Glutamatergic neuron (in vitro differentiated cells): ENCODE results near the gene WBP2. TPM values are rescaled to one million over a fixed set of nuclear protein-coding genes. Genes with fewer than 3 reads are reported as not detected.

Experiments
- DNase-seq: peaks from one replicate; pipeline ENCODE4 v3.0.0; 2022
- H3K27ac Mint-ChIP-seq: one replicate; pipeline ENCODE4 v1.8.0; 2020; ENCODE audit warnings: mild to moderate bottlenecking, mixed read lengths, inconsistent platforms; ENCODE audit not compliant: unreplicated experiment
- H3K27me3 Mint-ChIP-seq: one replicate; pipeline ENCODE4 v1.8.0; 2020; ENCODE audit warnings: mild to moderate bottlenecking, moderate library complexity, mixed read lengths, inconsistent platforms; ENCODE audit not compliant: unreplicated experiment
- H3K36me3 Mint-ChIP-seq: one replicate; pipeline ENCODE4 v1.8.0; 2020; ENCODE audit warnings: mild to moderate bottlenecking, mixed read lengths, inconsistent platforms; ENCODE audit not compliant: unreplicated experiment
- H3K4me1 Mint-ChIP-seq: one replicate; pipeline ENCODE4 v1.8.0; 2020; ENCODE audit warnings: mild to moderate bottlenecking, low read depth, mixed read lengths, inconsistent platforms; ENCODE audit not compliant: unreplicated experiment
- H3K4me3 Mint-ChIP-seq: one replicate; pipeline ENCODE4 v1.8.0; 2020; ENCODE audit warnings: mild to moderate bottlenecking, mixed read lengths, inconsistent platforms; ENCODE audit not compliant: unreplicated experiment
- H3K9me3 Mint-ChIP-seq: one replicate; pipeline ENCODE4 v1.8.0; 2020; ENCODE audit warnings: mild to moderate bottlenecking, moderate library complexity, mixed read lengths, inconsistent platforms; ENCODE audit not compliant: unreplicated experiment
- total RNA-seq: library from RNA; stranded (reverse); fragmentation: NEBNext Ultra II Directional; extraction: Animal tissue kit (Norgen Biotek cat#: 25700); gene quantifications from one replicate; pipeline ENCODE4 v1.2.1, GENCODE V29; 2021; ENCODE audit not compliant: unreplicated experiment
- TF ChIP-seq, protein P1 (sequence below): fragments of 200-600 bp; sonication (generic); IDR thresholded peaks from one replicate; pipeline ENCODE4 v1.5.0; 2021; ENCODE audit not compliant: partially characterized antibody, unreplicated experiment

The WBP2 gene
- total RNA-seq, 1 donor from 2014 or later, result 111 TPM

DNA sequence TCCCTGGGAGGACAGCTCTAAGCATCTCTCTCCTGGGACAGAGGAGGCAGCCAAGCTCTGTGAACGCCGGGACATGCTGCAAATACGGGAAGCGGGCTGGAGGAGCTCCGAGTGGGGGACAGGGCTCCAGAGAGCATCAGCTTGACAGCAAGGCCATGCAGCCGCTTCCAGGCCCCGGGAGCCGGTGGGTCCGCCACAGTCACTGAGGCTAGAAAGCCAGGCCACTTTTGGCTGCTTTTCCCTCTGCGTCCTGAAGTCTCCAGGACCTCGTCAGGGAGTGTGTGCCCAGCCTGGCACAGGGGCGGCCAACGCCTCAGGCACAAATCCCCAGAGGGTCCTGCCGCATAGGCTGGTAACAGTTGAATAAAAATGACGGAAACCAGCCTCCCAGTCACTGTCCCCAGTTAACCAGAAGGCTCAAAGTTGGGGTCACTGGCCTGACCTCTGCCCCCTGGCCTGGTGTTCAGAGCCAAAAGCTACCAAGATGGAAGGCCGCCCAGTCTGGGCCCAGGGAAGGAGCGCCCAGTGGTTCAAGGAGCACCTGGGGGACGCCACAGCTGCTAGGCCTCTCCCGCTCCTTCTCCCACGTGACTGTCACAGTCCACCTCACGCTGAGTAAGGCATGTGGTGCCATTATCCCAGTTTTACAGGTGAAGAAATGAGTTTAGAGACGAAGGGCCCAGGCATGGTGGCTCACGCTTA lies 44.8 kb upstream of the WBP2 start:
- no peak overlapping the region for H3K4me3 Mint-ChIP-seq
- TF ChIP-seq, protein P1, sequence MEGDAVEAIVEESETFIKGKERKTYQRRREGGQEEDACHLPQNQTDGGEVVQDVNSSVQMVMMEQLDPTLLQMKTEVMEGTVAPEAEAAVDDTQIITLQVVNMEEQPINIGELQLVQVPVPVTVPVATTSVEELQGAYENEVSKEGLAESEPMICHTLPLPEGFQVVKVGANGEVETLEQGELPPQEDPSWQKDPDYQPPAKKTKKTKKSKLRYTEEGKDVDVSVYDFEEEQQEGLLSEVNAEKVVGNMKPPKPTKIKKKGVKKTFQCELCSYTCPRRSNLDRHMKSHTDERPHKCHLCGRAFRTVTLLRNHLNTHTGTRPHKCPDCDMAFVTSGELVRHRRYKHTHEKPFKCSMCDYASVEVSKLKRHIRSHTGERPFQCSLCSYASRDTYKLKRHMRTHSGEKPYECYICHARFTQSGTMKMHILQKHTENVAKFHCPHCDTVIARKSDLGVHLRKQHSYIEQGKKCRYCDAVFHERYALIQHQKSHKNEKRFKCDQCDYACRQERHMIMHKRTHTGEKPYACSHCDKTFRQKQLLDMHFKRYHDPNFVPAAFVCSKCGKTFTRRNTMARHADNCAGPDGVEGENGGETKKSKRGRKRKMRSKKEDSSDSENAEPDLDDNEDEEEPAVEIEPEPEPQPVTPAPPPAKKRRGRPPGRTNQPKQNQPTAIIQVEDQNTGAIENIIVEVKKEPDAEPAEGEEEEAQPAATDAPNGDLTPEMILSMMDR, result no peak
- H3K27me3 Mint-ChIP-seq, result peaks cover 11% of the 10 kb centered on the region
- H3K4me1 Mint-ChIP-seq, result peaks cover 15% of the 10 kb centered on the region
- DNase-seq, result no peak
- no peak overlapping the region for H3K27ac Mint-ChIP-seq
- no peaks in the 10 kb centered on the region for H3K36me3 Mint-ChIP-seq
- H3K9me3 Mint-ChIP-seq, result peaks cover 12% of the 10 kb centered on the region

DNA sequence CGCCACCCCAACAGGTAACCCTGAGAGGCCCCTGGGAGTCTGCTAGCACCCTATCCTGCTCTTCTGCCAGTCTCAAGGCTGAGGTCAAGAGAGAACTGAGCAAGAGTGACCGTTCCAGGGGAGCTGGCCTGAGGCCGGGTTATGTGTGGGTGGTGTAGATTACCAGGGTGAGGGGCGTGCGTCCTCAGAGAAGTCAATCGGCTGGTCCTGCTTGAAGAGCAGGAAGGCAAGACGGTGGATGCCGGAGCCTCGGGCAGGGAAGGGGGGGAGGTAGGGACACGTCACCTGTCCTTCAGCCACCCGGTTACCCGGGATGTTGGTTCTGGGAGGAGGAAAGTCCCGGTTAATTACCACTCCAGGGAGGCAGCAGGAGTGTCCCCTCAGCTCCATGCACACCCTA lies 44.2 kb upstream of the WBP2 start:
- Mint-ChIP-seq H3K36me3 (no peaks in the 10 kb centered on the region), H3K4me3 (no peak overlapping the region), H3K4me1 (peaks cover 16% of the 10 kb centered on the region), H3K27me3 (peaks cover 11% of the 10 kb centered on the region), H3K9me3 (peaks cover 13% of the 10 kb centered on the region), H3K27ac (no peak overlapping the region)
- DNase-seq, result no peak
- TF ChIP-seq, protein P1, result no peak

DNA sequence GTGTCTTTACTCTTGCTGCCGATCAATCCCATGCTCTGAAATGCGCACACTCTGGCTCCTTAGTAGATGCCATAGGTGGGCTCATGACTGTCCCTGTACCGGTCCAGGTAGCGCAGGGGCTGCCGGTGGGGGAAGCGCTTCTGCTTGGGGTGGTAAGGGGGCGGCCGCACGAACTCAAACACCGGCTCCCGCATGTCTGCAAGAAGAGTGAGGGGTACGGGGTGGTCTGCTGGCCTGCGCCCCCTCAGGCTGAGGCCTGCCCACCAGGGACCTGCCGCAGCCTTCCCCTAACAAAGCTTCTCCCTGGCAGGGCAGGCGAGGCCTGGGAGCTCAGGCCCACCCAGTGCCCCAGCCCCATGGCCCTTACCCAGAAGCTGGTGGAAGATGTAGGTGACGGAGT lies 43.7 kb upstream of the WBP2 start:
- H3K36me3 Mint-ChIP-seq, result peaks cover 2% of the 10 kb centered on the region
- H3K9me3 Mint-ChIP-seq, result peaks cover 17% of the 10 kb centered on the region
- DNase-seq, result no peak
- TF ChIP-seq, protein P1, result no peak
- no peak overlapping the region for H3K4me3 Mint-ChIP-seq
- H3K27ac Mint-ChIP-seq, result no peak overlapping the region
- peaks cover 21% of the 10 kb centered on the region for H3K4me1 Mint-ChIP-seq
- peaks cover 15% of the 10 kb centered on the region for H3K27me3 Mint-ChIP-seq

DNA sequence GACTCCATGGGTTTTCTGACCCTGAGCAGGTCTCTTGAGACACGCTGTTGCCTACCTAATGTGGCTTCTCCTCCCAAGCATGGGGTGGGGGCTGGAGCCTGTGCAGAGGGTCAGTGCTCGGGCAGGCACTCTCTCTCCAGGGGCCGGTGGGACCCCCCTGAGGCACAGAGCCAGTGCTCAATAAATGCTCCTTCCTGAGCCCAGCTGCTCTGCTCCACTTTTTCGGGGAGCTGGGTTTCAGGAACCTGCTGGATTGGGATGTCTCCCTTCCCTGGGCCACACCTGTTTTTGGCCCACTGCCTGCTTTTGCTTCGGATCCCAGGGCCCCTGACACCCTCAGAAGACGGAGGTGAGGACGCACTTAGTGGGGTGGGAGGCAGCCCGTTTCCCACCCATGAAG lies 42.9 kb upstream of the WBP2 start:
- TF ChIP-seq, protein P1, result no peak
- peaks cover 17% of the 10 kb centered on the region for H3K27me3 Mint-ChIP-seq
- DNase-seq, result no peak
- peaks cover 4% of the 10 kb centered on the region for H3K36me3 Mint-ChIP-seq
- H3K4me3 Mint-ChIP-seq, result peak overlapping the region; percentile 86
- H3K27ac Mint-ChIP-seq, result peak overlapping the region; percentile 60
- peaks cover 17% of the 10 kb centered on the region for H3K9me3 Mint-ChIP-seq
- peaks cover 22% of the 10 kb centered on the region for H3K4me1 Mint-ChIP-seq

DNA sequence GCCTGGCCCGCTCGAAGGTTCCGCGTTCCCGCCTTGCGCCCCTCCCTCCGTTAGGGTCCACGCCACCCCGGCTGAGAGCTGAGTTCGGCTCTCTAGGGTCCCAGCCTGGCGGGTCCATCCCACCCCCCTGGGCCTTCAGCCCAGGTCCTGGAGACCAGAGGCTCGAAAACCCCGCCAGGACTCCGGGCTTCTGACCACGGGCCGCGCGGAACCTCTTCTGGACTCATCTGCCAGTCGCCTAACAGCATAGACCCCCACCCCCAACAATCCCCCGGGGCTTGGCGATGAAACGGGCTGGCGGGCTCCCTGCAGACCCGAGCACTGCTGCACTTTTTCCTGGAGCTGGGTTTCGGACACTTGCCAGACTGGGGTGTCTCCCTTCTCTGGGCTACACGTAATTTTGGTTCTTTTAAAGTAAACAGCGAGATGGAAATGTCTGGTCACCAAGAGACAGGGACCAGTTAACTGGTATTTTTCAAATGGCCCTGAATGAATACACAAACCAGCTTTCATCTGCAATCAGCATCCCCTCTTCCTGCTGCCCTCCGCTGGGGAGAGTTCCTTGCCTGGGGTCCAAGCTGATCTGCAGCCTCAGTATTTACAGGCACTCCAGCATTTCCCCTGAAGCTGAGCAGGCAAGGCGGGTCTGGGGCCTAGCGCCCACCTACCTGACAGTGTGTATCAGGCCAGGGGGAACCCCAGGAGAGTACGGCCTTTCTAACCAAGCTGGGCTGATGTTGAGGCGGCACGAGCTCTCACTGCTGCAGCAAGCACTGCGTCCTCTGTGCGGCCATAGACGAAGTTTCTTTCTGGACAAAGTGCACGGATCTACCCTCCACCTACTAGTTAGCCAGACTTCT lies 42.3 kb upstream of the WBP2 start:
- H3K27ac Mint-ChIP-seq, result peak overlapping the region; percentile 60
- peaks cover 4% of the 10 kb centered on the region for H3K36me3 Mint-ChIP-seq
- H3K4me3 Mint-ChIP-seq, result peak overlapping the region; percentile 86
- H3K27me3 Mint-ChIP-seq, result peaks cover 17% of the 10 kb centered on the region
- peaks cover 17% of the 10 kb centered on the region for H3K9me3 Mint-ChIP-seq
- peak; percentile 59 for DNase-seq
- TF ChIP-seq, protein P1, result no peak
- H3K4me1 Mint-ChIP-seq, result peaks cover 22% of the 10 kb centered on the region
